ENCODE results near the gene SHISA2.

DNA sequence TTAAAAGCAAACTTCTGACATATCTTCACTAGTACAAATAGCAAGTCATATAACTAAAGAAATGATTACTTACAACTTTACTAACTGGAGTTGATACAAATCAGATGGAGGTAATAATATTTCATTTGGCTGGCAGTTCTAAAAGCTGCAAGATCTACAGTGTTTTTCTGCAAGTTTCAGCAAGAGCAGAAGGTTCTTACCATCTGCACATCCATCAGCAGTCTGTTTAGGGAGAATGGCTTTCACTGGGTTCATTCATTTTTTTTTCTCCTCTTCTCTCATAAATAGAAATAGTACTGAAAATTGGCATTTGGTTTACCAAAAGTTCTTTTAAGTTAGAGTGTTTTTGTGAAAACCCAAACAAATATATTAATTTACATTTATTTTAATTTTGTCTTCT is 3.1 kb upstream of the SHISA2 start:
- TF ChIP-seq GATA2 (IDR thresholded peaks at IDR 0.05; ENCODE audit: low read depth, low read length) = no peak
- no peak for TF ChIP-seq GATA3 (IDR thresholded peaks at IDR 0.05; ENCODE audit: low read depth, low read length)
